ENCODE data around the gene SRC. TPM values are rescaled to one million over a fixed set of nuclear protein-coding genes. Genes with fewer than 3 reads are reported as not detected.

The SRC gene
- total and polyA plus RNA-seq, 2 of the 8 experiments (the other 6 are each of a cell fraction or from before 2014, with no cell fraction given), result 27.6 to 28.8 TPM

DNA sequence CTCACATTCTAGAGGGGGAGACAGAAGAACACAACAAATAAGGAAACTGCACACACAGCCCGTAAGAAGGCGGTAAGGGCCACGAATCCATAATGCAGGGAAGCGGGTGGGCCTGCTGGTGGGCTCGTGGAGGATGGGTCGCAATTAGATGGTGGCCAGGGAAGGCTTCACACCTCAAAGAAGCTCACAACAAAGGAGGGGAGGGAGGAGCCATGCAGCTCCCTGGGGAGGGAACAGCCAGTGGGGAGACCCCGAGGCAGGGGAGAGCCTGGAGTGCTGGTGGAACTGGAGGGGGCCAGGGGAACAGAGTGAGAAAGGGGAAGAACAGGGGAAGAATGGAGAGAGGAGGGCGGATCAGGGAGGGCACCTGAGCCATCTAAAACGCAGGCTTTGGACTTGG lies 13.4 kb downstream of the SRC start:
- WGBS, 2 experiments (ENCODE audit: extremely low coverage in 1 of 2, insufficient coverage in 1 of 2, insufficient read length in 1 of 2, insufficient replicate concordance in 2 of 2, low coverage in 1 of 2, low lambda C conversion rate in 2 of 2, missing lambda C conversion rate in 1 of 2), result 93% methylated on average over 5 of the region's 9 CpGs; no CpG with 5 or more reads in 1 of the 2 experiments
- no peaks in the 10 kb centered on the region for H3K27me3 ChIP-seq (replicated peaks in 1 of 4; ENCODE audit: control insufficient read depth in 3 of 4, extremely low read depth in 1 of 4, insufficient read depth in 3 of 4, low read length in 3 of 4)

More for the DNA sequence above, 13.4 kb downstream of the SRC start:
- no peak overlapping the region for H3K56ac ChIP-seq (replicated peaks; ENCODE audit: insufficient read length, low read depth, low read length)
- H3K4me3 ChIP-seq (ENCODE audit: extremely low read depth in 1 of 4, insufficient read depth in 2 of 4, low read depth in 3 of 4, low read length in 4 of 4), result no peak overlapping the region
- DNase-seq (ENCODE audit: low read depth in 1 of 2, low spot score in 2 of 2) (no peak), FAIRE-seq (no peak)
- CTCF ChIA-PET (ENCODE audit: partially characterized antibody), result interaction anchor here (1.3 to 2.1 kb wide), 4 partner anchors 25 to 80 kb away, joined by 3 to 8 read pairs (median 3); no protein-coding TSS in a partner anchor
- peaks cover 0 to 6% (median 0%) of the 10 kb centered on the region in 4 experiments; a peak in 2 of 7 replicates for H3K4me1 ChIP-seq (replicated peaks in 1 of 4; ENCODE audit: control insufficient read depth in 3 of 4, insufficient read depth in 4 of 4, low read length in 3 of 4)
- H3K4ac ChIP-seq (replicated peaks; ENCODE audit: insufficient read length, low read depth, low read length), result no peak overlapping the region
- no peak overlapping the region for H3K27ac ChIP-seq (ENCODE audit: low read depth, low read length)
- H3K36me3 ChIP-seq (ENCODE audit: control insufficient read depth in 2 of 4, insufficient read depth in 4 of 4, low read length in 3 of 4), result no peaks in the 10 kb centered on the region; a peak in 1 of 8 replicates
- H3K23me2 ChIP-seq (ENCODE audit: low read depth, low read length), result no peaks in the 10 kb centered on the region
- no peak overlapping the region for H3K9ac ChIP-seq (replicated peaks in 1 of 4; ENCODE audit: extremely low read depth in 1 of 4, low read depth in 3 of 4, low read length in 3 of 4)
- H3K9me3 ChIP-seq (ENCODE audit: insufficient read depth in 2 of 2, low read depth in 1 of 2, low read length in 1 of 2), result no peaks in the 10 kb centered on the region
- H4K20me1 ChIP-seq (replicated peaks in 1 of 2; ENCODE audit: control insufficient read depth in 1 of 2, insufficient read depth in 2 of 2, low read length in 2 of 2), result peaks cover 0 to 14% of the 10 kb centered on the region in 2 experiments
- no peak overlapping the region for H3K14ac ChIP-seq (ENCODE audit: insufficient read length)
- H2BK20ac ChIP-seq (ENCODE audit: low read length), result no peak overlapping the region
- H3K79me1 ChIP-seq (ENCODE audit: low read depth, low read length), result peaks cover 28% of the 10 kb centered on the region
- TF ChIP-seq MAFK (IDR thresholded peaks at IDR 0.05; ENCODE audit: low read depth, low read length) (no peak), POLR2AphosphoS5 (IDR thresholded peaks at IDR 0.05; ENCODE audit: low read depth, low read length) (no peak), SIX5 (IDR thresholded peaks at IDR 0.05; ENCODE audit: low read depth, low read length) (no peak), EZH2 (IDR thresholded peaks at IDR 0.05; ENCODE audit: low read depth, low read length, severe bottlenecking) (no peak), HDAC6 (IDR thresholded peaks at IDR 0.05; ENCODE audit: low read depth, low read length) (no peak), JUND (IDR thresholded peaks at IDR 0.05; ENCODE audit: low read length) (no peak), CHD1 (IDR thresholded peaks at IDR 0.05; ENCODE audit: low read depth, low read length) (no peak), RNF2 (IDR thresholded peaks at IDR 0.05; ENCODE audit: borderline replicate concordance, low read depth, low read length, missing control alignments, poor library complexity, severe bottlenecking) (no peak)
- TF ChIP-seq, protein P1, sequence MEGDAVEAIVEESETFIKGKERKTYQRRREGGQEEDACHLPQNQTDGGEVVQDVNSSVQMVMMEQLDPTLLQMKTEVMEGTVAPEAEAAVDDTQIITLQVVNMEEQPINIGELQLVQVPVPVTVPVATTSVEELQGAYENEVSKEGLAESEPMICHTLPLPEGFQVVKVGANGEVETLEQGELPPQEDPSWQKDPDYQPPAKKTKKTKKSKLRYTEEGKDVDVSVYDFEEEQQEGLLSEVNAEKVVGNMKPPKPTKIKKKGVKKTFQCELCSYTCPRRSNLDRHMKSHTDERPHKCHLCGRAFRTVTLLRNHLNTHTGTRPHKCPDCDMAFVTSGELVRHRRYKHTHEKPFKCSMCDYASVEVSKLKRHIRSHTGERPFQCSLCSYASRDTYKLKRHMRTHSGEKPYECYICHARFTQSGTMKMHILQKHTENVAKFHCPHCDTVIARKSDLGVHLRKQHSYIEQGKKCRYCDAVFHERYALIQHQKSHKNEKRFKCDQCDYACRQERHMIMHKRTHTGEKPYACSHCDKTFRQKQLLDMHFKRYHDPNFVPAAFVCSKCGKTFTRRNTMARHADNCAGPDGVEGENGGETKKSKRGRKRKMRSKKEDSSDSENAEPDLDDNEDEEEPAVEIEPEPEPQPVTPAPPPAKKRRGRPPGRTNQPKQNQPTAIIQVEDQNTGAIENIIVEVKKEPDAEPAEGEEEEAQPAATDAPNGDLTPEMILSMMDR (IDR thresholded peaks at IDR 0.05; ENCODE audit: control extremely low read depth in 1 of 3, insufficient read depth in 1 of 3, low read depth in 1 of 3, low read length in 3 of 3), result no peak
- H2BK15ac ChIP-seq (ENCODE audit: low read length), result no peak overlapping the region
- peaks cover 0 to 59% of the 10 kb centered on the region in 2 experiments; a peak in 2 of 4 replicates for H3K79me2 ChIP-seq (ENCODE audit: control insufficient read depth in 1 of 2, insufficient read depth in 2 of 2, low read length in 2 of 2)
- no peak overlapping the region for H2AK5ac ChIP-seq (ENCODE audit: low read depth, low read length)
- no peak overlapping the region for H3K18ac ChIP-seq (ENCODE audit: extremely low read depth, low read length)
- no peak overlapping the region for H4K5ac ChIP-seq (ENCODE audit: insufficient read length, low read depth, low read length)
- H2AFZ ChIP-seq (ENCODE audit: low read length), result no peak overlapping the region
- H2BK120ac ChIP-seq (replicated peaks; ENCODE audit: low read depth, low read length), result no peak overlapping the region
- POLR2A ChIA-PET (ENCODE audit: partially characterized antibody), result interaction anchor here (0.6 to 1.1 kb wide), 3 partner anchors 8 to 29 kb away, joined by 3 to 5 read pairs (median 3); no protein-coding TSS in a partner anchor
- H3K23ac ChIP-seq (ENCODE audit: insufficient read length), result no peak overlapping the region
- H2BK12ac ChIP-seq (ENCODE audit: low read depth, low read length), result no peak overlapping the region
- H4K91ac ChIP-seq (replicated peaks; ENCODE audit: insufficient read length, low read length), result no peak overlapping the region
- no peak overlapping the region for H4K8ac ChIP-seq (ENCODE audit: extremely low read depth, insufficient read depth, low read length)
- H3K4me2 ChIP-seq (ENCODE audit: insufficient read depth in 1 of 2, low read depth in 2 of 2, low read length in 2 of 2), result no peak overlapping the region
- H2BK5ac ChIP-seq (ENCODE audit: low read depth, low read length), result peak overlapping the region; percentile 60

Measured in H1 (cell line).